NCI-H187 (cell line): Measurements from ENCODE around the gene MYL11.
"Not testable (repeated sequence)": the region's sequence is repeated elsewhere in the genome, so short reads cannot be mapped to it uniquely, and the experiment has no call there.

ENCODE experiments used
- DNase-seq, 2 experiments: peaks; one replicate each; lab custom pipeline; 2025; lab: John Stamatoyannopoulos, UW

Gene MYL11, protein sequence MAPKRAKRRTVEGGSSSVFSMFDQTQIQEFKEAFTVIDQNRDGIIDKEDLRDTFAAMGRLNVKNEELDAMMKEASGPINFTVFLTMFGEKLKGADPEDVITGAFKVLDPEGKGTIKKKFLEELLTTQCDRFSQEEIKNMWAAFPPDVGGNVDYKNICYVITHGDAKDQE

DNA sequence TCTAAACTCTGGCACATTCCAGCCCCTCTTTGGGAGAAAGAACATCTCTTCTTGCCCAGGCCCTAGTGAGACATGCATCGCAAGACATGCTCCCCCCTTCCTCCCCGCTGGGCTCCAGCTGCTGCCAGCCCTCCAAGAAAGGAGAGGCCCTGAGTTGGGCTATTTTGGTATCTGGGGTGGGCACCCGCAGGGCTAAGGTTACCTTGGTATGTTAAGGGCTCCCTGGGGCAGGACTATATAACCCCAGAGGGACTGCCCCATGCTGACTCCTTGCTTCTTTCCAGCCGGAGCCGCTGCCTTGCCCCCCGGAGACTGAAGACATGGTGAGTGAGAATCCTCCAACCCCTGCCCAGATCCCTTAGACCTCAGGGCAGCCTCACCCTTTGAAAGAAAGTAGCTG lies at the start of gene MYL11:
Gene MYL11 (plus strand): TSS at position 265 of the 400 bp plus-strand sequence. CDS start 56 bp downstream, at position 321.
- DNase-seq: no peak

DNA sequence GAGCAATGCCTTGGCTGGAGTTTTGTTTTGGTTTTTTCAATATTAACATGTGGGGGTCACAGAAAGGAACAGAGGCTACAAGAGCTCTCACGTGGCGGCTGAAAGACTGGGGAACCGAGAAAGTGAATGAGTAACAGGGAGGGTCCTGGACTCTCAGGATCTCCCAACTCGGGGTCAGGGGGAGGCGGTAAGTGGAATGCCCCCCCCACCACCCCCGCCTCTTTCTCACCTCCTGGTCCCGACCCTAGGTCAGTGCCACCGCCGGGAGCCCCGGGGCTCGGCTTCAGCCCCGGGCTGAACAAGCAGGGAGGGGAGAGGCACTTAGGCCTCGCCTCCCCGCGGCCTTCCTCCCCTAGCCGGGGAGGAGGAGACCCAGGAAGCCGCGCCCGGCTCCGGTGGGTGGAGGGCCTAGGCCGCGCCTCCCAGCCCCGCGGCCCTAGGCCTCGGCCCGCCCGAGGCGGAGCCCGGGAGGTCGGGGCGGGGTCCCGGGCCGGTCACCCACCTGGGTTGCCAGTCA lies 40.1 kb upstream of the MYL11 start:
- peak in 1 of 2 experiments; percentile 5 for DNase-seq

DNA sequence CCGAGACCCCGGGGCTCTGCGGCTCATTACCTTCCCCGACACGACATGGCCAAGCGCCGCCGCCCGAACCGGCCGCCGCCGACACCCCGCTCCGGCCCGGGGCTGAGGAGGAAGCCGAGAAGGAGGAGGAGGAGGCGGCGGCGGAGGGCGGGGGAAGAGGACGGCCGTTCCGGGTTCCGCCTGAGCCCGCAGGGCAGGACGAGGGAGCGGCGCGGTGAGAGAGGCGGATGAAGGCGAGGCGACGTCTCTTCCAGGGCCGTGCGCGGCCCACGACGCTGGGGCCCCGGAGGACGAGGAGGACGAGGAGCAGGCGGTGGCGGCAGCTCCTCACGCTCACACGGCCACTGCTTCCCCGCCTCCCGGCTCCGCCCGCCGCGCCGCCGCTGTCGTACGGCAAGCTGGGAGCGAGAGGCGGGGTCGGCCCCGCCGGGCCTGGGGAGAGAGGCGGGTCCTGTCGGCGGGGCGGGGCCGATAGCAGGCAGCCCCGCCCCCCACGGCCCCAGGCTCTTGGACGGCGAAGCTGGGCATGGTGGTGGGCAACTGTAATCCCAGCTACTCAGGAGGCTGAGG lies 39.5 kb upstream of the MYL11 start:
- peak; percentile 40 to 47 for DNase-seq

DNA sequence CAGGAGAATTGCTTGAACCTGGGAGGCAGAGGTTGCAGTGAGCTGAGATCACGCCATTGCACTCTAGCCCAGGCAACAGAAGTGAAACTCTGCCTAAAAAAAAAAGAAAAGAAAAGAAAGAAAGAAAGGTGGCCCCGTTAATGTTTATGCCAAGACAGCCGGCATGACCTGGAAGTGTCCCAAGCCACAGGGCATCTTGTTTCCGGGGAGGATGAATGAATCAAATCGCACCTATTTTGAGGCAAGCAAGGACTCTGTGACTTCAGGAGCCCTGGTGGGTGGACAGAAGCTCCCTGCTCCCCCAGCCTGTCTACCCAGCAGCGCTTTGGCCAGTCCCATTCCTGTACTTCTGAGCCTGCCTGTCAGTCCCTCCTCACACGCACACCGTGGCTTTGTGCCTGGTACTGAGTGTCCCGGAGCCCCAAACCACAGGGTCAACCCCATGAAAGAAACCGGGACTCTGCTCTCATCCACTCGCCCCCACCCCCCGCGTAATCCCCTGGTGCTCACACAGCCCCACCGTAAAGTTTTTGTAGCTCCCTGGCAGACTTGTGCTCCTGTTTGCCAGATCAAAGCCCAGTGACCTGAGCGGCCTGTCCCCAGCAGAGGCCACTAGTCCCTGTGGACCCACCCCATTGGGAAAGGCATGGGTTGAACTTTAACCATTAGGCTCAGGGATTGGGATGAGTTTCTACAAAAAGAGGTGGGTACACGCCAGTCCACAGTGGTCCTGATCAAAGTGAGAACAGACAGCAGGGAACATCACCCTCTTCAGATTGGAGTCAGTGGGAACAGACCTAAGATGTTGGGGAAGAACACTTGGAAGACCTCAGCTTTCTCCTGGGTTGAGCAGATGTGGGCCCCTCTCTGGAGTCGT lies 38.8 kb upstream of the MYL11 start:
- DNase-seq: no peak

DNA sequence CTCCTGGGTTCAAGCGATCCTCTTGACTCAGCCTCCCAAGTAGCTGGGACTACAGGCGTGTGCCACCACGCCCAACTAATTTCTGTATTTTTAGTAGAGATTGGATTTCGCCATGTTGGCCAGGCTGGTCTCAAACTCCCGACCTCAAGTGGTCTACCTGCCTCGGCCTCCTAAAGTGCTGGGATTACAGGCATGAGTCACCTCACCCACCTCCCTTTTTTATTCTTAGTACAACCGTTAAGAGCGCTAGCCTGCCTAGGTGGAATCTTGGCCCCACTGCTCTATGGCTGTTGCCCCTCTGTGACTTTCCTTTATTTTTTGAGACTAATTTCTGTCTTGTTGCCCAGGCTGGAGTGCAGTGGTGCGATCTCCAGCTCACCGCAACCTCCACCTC lies 36.6 kb upstream of the MYL11 start:
- DNase-seq: not testable (repeated sequence)

DNA sequence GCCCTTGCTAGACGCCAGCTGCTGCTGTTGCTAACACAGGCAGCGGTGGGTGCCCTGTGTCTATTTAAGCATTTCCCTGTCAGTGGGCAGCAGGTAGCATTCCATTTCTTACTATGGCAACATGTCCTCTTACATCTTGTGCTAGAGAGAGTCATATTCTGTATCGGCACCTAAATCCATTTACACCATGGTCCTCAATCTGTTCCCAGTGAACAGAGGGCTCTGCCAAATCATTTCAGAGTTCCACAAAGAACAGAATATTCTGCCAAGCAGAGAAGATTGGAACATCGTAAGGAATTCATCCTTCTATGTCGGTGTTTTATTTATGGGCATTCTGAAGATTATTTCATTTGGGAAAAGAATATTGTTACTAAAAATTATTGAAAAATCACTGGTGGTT lies 35.9 kb upstream of the MYL11 start:
- DNase-seq: not testable (repeated sequence)

DNA sequence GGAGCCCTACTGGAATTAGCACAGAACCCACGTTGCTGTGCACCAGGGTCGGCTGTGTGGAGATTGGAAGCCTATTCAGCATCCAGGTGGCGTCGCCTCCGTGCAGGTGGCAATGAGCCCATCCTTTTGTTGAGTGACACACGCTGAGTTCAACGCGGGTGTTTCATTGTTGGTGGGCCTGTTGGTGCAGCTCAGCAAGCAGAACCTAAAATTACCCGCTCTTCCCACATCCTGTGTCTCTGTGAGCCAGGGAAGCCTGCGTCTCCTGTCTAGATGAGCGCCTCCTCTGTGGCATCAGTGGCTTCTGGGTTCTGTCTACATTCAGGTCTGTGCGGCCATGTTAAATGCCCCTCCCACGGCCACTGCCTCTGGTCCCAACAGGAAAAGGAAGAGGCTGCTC lies 34.0 kb upstream of the MYL11 start:
- no peak for DNase-seq

DNA sequence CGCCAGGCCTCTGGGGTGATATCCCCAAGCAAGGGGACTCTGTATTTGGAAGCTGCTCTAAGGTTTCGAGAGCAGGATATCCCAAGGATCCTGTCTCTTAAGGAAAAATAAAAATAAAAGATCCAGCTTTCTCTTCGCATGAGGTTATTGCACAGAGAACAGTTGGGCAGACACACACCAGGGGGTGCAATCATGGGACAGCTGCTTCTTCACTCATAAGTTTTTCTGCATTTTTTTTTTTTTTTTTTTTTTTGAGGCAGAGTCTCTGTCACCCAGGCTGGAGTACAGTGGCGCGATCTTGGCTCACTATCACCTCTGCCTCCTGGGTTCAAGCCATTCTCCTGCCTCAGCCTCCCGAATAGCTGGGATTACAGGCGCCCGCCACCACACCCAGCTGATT lies 32.6 kb upstream of the MYL11 start:
- DNase-seq: not testable (repeated sequence)

DNA sequence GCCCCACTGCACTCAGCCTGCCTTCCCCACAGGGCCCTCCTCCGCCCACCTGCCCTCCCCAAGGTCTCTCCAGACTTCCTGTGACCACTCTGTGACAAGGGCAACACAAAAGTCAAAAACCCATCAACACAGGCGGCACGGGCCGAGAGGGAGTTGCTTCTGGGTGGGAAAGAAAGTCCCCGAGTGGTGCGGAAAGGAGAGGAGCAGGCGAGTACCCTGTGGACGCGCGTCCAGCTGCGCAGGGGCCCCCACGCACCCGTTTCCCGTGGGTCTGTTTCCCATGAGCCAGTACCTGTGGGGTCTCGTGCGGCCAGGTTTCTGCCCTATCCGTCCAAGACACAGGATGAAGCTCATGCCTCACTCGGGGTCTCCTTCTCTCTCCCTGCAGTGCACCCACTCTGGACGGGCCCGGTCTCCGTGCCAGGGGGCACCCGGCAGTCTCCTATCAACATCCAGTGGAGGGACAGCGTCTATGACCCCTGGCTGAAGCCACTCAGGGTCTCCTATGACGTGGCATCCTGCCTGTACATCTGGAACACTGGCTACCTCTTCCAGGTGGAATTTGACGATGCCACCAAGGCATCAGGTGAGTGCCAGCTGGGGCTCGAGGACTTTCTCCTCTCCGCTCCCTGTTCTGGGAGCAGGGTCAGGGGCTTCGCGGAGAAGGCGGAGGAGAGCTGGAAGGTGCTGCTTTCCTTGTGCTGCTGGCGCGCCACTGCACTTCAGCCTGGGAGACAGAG lies 31.7 kb upstream of the MYL11 start:
- DNase-seq: no peak

DNA sequence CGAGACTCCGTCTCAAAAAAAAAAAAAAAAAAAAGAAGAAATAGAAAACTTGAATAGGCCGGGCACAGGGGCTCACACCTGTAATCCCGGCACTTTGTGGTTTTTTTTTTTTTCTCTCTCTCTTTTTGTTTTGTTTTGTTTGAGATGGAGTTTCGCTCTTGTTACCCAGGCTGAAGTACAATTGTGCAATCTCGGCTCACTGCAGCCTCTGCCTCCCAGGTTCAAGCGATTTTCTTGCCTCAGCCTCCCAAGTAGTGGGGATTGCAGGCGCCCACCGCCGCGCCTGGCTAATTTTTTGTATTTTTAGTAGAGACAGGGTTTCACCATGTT lies 31.1 kb upstream of the MYL11 start:
- DNase-seq: not testable (repeated sequence)

DNA sequence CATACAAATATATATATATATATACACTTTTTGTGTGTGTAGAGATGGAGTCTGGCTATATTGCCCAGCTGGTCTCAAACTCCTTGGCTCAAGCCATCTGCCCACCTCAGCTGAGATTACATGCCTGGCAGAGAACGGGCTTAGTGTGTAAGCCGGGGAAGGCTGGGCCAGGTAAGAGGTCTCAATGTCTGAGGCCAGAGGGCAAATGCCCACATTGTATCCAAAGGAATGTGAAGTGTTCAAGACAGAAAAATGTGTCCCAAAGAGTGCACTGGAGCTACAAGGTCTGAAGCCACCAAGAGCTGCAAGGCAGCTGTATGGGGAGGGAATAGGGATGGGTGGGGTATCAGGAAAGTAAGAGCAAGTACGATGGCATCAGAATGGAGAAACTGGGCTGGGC lies 28.3 kb upstream of the MYL11 start:
- DNase-seq: no peak

DNA sequence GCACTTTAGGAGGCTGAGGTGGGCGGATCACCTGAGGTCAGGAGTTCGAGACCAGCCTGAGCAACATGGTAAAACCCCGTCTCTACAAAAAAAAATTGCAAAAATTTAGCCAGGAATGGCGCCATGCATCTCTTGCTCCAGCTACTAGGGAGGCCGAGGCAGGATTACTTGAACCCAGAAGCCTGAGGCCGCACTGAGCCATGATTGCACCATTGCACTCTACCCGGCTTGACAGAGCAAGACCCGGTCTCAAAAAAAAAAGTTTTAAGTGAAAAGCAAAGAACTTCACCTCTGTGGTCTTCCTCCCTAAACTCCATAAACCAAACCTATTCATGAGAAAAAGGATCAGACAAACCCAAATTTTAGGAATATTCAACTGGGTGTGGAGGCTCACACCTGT lies 26.5 kb upstream of the MYL11 start:
- DNase-seq: no peak

DNA sequence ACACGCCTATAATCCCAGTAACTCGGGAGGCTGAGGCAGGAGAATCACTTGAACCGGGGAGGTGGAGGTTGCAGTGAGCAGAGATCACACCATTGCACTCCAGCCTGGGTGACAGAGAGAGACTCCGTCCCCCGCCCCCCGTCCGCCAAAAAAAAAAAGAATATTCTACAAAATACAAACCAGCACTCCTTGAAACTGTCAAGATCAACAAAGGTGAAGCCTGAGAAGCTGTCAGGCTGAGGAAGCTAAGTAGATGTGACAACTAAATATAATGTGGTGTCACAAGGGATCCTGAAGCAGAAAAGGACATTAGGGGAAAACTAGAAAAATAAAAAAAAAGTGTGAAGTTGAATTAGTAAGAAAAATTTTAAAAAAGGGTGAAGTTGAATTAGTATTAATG lies 25.7 kb upstream of the MYL11 start:
- DNase-seq: no peak

DNA sequence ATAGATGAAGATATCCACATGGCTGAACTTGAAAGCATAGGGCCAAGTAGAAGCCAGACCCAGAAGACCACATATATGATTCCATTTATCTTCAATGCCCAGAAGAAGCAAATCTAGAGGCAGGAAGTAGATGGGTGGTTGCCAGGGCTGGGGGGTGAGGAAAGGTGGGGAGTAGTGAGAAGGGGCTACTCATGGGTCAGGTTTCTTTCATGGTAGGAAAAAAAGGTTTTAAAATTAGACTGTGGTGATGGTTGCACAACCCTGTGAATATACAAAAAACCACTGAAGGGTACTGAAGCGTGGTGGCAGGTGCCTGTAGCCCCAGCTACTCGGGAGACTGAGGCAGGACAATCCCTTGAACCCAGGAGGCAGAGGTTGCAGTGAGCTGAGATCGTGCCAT lies 24.9 kb upstream of the MYL11 start:
- DNase-seq: no peak

DNA sequence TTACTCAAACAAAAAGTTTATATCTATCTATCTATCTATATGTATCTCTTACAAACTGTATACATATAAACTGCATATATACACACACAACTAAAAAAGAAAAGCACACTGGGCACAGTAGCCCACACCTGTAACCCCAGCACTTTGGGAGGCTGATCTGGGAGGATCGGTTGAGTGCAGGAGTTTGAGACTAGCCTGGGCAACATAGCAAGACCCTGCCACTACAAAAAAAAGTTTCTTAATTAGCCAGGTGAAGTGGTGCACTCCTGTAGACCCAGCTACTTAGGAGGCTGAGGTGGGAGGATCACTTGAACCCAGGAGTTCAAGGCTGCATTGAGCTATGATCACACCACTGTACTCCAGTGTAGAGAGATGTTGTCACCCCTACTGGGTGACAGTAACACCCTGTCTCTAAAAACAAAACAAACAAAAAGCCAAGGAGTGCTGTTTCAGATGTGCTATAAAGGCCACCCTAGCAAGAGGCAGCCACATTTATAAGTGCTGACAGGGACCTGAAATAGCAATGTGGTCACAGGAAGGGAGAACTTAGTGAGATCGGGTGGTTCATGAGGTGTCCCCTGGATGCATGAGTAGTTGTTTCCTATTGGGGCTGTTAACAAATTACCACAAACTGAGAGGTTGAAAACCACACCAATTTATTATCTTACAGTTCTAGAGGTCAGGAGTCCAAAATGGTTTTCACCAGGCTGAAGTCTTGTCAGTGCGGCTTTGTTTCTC lies 24.3 kb upstream of the MYL11 start:
- DNase-seq: no peak

DNA sequence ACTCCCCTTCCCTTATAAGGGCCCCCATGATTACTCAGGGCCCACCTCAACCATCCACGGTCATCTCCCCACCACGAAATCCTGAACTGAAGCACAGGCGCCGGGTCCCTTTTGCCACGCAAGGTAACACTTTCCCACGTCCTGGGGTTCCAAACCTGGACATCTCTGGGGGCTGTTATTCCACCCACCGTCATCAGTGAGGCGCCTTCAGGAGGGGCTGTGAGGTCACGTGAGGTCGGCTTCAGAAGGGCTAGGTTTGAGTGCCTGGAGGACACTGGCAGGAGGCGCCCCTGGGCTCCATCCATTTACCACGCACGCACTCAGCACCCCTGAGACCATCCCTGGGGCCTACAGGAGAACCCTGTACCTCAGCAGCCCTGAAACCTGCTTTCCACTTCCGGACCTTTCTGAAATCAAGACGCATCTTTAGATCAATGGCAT lies 23.6 kb upstream of the MYL11 start:
- DNase-seq: no peak

DNA sequence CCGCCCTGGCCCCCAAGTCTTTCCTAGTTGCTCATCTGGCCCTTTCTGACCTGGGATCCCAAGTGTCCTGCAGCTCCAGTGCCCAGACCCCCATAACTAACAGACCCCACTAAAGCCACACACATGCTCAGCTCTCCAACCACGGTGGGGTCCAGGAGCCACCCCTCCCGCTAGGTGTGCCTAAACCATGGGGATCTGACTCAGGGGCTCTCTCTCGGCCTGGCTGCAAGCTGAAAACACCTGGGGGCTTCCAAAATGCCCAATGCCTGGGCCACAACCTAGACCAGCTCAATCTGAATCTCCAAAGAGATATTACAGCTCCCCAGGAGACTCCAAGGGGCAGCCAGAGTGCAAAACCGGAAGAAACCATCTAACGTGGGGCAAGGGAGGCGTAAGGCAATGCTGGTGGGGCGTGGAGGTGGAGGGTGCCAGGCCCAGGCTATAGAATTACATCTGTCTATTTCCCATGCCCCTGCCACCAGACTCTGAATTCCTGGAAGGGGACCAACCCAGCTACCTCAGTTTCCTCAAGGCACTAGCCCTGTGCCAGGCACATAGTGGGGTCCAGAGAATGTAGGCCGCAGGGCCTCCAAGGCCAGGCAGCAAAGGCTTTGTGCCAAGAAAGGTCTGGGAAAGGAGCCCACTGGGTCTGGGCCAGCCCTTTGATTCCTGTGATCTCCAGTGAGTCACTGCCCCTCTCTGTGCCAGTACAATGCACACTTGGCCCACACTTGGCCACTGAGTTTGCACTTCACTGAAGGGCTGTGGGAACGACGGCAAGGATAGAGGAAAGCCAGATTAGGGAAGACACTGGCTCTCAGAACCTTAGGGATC lies 22.8 kb upstream of the MYL11 start:
- DNase-seq: no peak

DNA sequence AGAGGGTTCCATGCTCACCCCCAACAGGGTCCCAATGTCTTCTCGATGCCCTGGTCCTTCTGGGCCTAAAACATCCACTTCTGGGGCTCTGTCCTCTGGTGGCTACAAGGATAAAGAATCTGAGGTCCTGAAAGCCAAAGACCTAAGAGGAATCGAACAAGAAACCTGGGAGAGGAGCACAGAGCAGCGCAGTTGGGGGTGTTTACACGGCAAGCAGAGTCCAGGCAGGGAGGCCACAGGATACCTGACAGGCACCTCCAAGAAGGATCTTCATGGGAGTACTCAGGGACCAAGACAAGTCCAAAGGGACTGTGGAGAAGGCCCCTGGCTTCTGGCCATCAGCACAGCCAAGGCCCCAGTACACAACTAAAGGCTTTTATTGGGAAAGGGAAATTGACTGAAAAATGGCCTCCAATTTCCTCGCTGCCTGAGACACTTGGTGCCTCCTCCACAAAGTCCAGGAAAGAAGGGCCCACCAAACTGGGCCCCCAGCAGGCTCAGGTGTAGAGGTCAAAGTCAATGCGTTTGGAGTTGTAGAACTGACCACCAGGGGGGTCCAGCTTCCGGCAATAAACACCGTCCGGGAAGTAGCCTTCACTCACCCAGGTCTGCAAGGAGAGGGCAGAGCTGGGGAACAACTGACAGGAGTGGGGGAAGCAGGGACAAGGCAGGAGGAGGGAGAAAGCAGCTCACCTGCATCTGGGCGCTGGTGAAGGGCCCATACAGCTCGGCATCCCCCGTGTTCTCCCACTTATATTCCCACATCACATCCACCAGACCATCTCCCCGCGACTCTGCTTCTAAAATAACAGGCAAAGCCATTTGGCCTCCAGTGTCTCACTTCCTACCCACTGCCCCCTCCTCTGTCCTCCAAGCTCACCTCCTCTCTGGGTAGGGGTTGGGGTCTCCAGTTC lies 21.9 kb upstream of the MYL11 start:
- no peak for DNase-seq

DNA sequence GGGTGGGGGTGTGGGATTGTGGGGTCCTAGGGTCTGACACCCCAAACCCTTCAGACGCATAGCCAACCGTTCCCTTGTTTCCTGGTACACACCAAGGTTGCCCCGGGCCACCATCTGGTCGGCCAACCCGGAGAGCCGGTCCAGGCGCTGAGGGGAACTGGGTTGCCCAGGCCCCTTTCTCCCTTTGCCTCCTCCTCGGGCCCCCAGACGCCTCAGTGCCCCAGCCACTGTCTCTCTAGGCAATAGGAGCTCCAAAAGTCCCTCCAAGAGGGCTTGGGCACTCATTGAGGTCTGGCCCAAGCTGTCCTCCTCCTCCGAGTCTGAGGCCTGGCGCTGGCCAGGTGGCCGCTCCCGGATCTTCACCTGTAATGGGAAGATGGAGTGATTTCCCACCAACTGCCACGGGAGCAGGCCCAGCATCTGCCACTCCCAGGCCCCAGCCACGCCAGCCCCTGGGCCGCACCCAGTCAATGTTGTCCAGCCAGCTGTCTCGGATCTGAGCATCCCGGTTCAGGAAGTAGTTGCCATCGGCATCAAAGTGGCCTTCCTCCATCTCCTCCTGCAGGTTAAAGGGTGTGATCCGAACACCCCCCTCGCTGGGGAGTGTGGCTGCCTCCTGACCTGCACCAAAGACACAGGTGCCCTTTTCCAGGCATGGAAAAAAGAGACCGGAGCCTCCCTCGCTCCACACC lies 21.0 kb upstream of the MYL11 start:
- DNase-seq: no peak
